ENCODE measurements around the gene ARHGAP24.

The ARHGAP24 gene

DNA sequence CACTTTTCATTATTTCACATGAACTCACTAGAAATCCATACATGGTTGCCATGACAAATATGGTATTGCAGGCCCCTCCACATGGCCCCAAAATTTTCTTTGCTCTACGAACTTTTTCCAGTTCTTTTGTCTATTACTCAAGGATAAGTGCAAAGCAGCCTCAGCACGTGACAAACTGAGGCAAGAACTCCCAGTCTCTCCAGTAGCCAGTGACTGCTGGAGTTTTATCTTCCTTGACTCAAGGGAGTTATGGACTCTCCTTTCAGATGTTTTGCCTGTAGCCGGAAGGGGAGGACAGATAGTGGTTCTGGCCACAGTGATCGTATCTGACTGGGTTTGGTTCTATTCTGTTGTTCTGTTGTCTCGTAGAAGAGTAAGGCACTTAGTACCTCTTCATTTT lies 105.5 kb downstream of the ARHGAP24 start:
- DNase-seq (ENCODE audit: low read depth) = no peak

DNA sequence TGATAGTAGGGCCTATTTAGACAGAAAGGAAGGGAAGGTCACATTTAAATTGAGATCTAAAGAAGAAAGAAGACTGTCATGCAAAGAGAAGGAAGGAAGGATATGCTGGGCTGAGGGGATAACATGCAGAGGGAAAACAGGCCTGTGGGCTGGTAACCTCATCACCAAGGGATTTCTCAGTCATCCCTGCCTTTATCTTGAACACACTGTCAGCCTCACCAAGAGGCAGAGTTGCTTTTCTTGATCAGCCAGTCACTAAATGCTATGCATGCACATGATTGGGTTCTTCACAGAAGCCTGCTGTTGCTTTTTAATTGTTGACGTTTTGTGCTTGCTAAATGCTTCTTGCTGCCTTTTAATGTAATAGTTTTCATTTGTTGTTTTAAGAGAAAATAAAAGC lies 113.0 kb downstream of the ARHGAP24 start:
- peak; percentile 39 for DNase-seq (ENCODE audit: low read depth)

DNA sequence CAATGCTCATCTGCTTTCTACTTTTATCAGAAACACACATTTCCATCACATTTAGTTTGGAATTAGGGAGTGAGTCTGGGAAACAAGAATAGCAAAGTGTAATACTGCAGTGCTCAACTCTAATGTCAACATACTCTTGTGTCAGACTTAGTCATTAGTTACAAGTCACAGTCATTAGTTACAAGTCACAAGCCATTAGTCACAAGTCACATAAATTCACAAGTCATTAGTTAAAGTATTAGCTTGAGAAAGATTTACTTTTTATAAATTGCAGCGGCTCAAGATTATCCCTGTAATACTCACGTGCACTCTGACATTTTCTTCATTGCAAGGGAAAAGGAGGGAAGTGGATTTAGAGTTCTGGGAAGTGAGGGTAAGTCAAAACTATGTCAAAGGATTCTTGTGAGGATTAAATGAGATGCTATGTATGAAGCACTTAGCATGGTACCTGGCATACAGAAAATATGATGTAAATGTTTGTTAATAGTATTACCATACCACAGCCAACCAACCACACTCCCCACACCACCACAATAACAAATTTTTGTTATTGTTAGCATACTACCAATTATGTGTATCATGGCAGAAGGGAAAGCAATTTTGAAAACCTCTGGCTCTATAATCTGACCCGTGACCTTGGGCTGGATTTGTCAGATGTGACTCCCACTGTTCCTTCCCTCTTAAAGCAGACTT lies 116.6 kb downstream of the ARHGAP24 start:
- no peak for DNase-seq (ENCODE audit: low read depth)

DNA sequence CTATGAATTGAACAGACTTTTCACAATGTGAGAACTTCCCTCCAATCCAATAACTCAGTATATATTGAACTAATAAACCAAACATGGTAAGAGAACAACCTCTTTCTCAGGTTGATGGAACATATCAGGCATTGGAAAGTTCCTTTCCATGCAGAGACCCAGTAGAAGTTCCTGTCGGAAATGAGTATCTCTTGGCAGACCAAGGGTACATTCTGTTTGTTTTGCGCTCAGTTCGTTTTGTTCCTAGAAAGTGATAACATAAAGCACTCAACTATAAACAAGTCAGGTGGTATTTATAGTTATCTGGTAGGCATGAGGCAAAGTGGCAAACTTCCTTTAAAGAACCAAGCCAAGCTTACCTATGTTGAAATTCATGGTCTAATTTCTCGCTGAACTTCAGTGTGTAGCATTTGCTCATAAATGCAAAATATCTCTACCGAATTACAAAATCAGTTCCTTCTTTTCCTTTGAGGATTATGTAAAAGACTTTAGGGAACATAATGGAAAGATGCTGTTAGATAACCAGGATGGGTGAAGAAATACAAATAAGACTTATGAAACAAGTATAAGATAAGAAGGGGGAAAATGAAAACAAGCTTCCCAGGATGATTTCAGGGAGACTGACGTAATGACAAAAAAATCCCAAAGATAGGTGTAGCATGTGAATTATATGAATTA lies 120.3 kb downstream of the ARHGAP24 start:
- DNase-seq (ENCODE audit: low read depth) = no peak

DNA sequence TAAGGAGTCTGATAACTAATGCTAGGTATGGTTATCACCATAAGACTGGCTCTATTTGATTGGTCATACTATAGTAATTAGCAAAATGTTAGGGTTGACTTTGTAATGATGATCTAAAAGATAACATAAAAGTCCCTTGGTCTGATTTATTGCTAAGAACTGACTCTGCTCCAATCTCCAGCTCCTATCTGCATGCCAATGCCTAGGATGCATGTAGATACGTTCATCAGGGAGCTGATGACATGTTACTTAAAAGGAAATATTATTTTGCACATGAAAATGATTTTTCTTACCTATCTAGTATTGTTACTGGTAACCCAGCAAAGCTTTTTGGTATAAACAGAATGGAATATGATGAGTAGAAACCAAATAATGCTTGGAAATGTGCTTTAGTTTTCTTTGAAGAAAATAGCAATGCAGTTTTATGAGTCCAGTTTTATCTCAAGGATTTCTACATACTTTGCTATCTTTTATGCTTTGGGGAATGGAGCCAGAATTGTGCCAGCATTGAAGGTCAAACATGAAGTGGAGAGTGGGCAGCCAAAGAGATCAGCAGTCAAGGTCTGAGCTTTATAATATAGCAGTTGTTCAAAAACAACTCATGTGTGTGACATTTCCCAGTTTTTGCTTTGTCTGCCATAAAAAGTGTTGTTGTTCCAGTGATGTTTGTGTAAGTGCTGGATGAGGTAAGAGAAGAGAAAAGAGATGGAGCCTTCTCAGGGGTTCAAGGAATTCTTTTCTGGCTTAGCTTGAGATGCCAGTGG lies 121.0 kb downstream of the ARHGAP24 start:
- DNase-seq (ENCODE audit: low read depth) = no peak

DNA sequence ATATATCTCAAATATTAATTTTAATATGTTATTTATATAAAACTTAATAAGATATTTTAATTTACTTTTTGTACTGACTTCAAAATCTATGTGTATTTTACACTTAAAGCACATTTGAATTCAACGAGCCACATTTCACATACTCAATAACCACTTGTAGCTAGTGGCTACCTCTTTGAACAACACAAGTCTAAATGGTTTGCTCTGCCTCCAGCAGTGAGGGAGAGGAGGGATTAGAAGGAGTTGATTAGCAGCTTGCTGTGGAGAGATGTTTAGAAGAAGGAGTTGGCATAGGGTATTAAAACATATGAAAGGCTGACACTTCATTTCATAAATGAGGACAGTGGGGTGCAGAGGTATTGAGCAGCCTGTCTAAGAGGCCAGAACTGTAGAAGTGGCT lies 124.0 kb downstream of the ARHGAP24 start:
- DNase-seq (ENCODE audit: low read depth) = no peak

DNA sequence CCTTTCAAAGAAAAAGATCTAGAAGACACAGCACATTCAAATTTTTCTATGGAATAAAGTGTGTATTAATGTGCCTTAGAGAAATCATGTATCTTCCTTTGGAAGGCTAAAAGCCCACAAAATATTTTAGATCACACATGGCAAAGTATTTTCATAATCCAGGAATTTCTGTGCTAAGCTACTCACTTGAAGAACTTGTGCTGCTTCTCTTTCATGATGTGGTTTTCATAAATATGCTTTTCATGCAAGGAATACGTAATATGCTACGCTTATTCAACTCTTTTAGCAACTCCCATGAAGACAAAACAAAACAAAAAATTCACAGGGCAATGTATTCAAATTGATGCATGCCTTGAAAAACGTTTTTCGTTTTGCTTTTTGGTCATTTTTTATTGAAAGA lies 125.6 kb downstream of the ARHGAP24 start:
- DNase-seq (ENCODE audit: low read depth) = no peak

DNA sequence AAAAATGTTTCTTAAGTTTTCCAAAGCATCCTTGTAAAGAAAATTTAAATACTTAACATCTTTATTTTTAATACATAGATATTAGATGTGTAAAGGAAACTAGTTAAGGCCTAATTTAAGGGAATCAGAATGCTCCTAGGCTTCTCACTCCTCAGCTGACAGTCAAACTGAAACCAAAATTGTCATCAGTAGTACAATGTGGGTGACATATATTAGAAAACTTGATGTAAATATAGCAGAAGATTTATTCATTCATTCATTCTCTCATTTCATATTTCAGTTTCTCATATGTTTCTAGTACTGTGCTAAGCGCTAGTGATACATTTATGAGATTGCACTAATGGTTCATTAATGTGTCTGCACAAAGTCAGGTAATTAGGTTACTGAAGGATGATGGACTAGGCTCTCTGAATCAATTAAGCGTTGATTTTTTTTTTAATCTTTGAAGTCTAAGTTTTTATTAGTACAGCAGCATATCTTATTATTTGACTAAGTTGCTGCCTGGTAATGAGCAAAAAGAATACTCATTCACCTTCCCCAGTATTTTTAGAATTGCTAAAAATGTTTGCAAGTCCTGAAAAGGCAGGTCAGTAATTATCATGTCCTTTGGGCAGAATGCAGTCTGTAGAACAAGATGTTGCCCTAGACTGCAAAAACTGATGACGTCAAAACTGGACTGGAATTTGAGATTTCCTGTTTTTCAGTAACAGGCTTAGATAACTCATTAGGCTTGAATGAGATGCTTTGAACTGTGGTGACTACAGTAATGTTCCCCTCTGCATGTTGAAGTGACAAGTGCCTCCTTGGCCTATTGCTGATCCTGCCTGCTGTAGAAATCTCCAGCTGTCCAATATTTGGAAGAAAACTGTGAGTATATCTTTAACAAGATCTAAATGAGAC lies 128.7 kb downstream of the ARHGAP24 start:
- no peak for DNase-seq (ENCODE audit: low read depth)

DNA sequence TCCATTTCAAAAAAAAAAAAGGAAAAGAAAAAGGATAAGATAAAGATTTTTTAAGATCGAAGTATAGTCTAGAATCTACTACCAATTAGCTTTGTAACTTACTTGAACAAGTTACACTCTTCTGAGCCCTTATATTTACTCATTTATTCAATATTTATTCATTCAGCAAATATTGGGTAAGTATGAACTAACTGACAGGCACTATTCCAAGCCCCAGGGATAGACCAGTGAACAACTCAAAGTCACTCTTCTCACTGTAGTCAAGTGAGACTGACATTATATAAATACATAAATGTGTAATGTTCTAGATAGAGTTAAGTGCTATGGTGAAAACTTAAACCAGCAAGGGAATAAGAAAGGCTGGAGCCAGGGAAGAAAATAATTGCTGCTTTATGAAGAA lies 131.6 kb downstream of the ARHGAP24 start:
- DNase-seq (ENCODE audit: low read depth) = no peak

DNA sequence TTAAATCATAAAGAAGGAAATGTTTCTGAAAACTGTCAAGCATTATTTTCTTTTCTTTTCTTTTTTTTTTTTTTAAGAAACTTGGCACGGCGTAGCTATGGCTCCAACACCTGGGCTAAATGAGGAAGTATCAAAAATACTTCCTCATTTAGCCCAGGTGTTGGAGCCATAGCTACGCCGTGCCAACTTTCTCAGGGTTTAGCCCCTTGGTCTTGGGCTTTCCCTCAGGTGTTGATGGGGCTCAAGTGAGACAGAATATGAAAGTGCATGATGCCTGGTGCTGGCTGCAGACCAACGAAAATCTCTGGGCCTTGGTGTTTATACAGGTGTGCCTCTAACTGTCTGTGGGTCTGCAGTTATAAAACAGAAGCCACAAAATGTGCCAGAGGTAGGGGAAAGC lies 132.7 kb downstream of the ARHGAP24 start:
- DNase-seq (ENCODE audit: low read depth) = no peak

DNA sequence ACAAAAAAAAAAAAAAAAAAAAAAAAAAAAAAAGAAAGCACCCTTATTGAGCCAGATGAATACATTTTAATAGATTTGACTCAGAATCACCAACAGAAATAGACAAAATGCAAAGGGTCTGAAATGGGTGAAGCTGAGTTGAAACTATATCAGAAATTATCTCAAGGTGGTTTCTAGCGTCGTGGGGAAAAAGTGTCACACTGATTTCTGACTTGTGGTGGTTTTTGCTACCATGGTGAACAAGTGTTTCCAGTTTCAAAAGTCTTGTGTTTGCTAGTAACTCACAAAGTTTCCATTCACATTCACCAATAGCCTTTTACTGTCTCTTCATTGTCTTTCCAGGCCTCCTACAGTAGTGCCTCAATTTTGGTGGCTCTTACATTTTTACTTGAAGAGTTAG lies 135.5 kb downstream of the ARHGAP24 start:
- no peak for DNase-seq (ENCODE audit: low read depth)

DNA sequence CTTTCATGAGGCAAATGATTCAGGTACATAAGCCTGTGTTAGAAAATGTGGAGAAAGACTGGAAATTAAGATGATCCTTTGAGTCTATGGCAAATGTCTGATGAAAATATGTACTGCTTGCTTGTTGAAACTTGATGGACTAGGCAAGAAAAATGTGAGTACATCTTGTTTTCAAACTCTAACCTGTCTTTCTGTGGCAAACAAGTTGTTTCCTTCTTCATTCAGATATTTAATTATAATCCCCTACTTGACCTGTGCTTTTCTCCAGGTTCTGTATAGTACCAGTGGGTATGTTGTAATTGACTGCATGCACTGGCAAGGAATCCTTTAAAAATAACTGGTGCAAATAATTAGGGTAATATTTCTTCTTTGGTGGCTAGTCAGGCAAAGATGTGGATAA lies 136.7 kb downstream of the ARHGAP24 start:
- DNase-seq (ENCODE audit: low read depth) = no peak

DNA sequence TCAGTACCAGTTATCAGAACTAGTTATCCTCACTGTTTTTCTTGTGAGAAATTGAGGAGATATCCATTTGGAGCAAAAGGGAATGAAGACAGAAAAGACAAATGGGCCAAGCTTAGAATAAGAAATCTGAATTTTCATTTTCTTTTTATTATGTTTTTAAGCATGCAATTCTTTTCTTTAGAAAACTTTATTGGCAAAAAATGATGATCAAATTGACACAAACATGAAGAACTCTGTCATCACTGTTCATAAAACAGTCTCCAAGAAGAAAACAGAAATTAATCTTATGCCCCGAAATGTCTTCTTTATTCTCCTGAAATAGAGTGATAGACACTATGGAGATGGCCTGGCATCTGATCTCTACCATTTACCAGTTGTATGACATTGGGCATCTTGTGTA lies 139.0 kb downstream of the ARHGAP24 start:
- DNase-seq (ENCODE audit: low read depth) = no peak

DNA sequence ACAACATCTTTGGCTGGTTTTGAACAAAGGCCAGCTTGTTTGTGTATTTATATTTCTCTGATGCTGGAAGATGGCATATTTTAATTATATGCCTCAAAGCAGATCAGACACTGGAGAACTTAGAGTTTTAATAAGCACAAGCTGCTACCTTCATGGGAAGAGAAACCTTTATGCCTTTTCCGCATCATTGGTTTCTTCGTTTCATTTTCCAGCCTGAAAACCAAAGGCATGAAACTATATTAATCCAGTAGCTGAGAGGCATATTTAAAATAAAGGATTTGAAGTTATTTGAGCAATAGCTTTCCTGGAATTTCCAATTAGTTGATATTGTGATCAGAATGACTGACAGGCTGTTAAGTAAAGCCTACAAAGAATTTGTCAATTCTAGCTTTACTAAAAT lies 141.0 kb downstream of the ARHGAP24 start:
- no peak for DNase-seq (ENCODE audit: low read depth)

DNA sequence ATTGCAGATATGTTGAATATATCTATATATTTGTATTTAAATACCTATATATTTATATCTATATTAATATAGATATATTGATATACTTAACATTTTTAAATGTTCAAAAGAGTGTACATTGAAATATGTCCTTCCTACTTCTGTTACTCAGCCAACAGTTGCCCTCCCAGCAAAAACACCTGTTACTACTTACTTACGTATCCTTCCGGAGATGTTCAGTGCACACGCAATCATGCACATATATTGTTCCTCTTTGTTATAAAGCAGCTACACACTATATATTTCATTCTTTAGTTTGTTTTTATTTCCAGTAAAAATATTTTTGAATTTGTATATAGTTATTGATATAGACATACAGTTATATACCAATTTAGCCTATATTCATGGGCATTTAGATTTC lies 142.3 kb downstream of the ARHGAP24 start:
- DNase-seq (ENCODE audit: low read depth) = no peak

DNA sequence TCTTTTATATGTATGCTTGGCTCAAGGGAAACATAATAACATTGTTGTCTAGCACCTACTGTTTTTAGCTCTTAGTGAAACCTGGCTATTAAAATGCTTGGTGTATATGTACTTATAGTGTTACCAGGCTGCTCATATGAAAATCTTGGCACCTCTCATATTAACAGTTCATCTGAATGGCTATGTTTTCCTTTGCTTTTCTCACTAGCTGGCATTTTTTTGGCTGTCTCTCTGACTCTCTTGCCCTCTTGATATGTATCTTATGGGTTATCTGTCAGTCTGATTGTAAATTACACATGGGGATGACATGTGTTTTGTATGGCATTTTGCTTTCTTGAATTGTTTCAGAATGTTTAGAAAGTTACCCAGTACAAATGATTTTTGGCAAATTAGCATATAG lies 158.0 kb downstream of the ARHGAP24 start:
- no peak for DNase-seq (ENCODE audit: low read depth)

DNA sequence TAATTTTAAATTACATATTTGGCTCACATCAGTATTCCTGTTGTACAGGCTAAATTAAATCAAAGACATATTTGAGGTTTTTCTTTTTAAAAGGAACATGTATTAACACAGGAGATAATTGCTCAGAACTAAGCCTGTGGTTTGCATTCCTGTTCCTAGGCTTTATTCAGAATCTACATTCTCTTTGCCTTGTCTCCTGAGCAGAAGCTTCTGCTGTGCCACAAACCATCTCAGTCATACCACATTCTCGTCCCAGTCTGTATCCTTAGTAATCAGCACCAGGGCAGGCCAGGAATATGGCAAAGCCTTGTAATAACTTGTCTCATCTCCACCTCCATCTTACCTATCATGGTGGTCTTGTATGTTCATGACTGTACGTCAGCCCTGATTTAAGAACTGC lies 162.8 kb downstream of the ARHGAP24 start:
- no peak for DNase-seq (ENCODE audit: low read depth)

DNA sequence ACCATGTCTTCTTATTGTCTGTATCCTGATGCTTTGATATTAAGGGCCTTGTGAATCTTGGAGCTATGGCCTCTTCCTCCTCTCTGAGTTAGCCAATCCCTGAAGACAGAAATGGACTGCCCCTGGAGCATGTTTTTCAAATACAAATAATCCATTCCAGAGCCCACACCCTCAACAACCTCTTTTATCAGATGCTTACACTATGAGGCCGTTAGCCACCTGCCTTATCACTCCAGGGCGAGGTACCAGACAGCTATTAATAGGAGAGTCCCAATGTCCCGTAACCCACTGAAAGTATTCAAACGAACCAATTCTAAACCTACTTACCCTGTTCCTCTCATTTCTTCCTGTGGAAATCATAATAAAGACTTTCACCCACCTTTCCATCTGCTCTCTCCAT lies 165.0 kb downstream of the ARHGAP24 start:
- no peak for DNase-seq (ENCODE audit: low read depth)

DNA sequence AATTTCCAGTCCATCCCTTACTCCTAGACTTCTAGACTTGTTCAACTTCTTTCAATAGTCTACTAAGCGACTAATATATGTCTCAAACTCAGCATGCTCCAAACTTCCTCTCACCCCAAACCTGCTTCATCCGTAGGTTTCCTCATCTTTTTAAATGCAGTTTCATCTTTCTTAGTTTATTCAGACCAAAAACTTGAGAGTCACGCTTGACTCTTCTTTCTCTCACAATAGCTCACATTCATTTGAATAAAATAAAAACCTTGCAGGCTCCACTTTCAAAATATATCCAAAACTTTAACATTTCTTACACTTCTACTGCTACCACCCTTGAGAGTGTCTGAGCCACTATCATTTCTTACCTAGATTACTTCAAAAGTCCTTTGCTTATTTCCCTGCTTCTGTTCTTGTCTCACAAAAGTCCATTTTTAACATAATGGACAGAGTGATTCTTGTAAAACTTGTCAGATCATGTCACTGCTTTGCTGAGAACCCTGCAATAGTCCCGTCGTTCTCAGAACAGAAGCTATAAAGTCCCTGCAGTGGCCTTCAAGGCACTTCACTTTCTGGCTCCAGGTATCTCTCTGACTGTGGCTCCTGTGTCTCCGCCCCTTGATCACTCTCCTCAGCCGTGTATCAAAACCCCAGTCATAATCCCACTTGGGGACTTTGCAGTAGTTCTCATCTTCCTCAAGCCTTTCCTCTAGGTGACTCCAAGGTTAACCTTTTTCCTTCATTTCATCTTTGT lies 167.6 kb downstream of the ARHGAP24 start:
- no peak for DNase-seq (ENCODE audit: low read depth)

DNA sequence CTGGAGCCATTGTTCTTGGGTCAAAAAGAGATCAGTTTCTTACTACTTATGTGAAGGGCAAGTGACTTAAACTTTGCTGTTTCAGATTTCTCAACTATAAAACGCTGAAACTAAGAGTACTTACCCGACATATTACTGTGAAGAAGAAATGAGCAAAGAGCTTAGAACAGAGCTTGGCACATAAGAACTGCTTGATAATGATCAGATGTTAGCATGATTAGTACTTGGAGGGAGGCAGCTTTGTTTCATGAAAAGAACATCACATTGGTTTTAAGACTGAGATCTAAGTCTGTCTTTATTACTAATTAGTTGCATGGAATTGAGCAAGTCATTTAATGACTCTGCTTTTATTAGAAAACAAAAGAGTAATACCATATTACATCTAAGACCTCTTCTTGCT lies 169.1 kb downstream of the ARHGAP24 start:
- no peak for DNase-seq (ENCODE audit: low read depth)

DNA sequence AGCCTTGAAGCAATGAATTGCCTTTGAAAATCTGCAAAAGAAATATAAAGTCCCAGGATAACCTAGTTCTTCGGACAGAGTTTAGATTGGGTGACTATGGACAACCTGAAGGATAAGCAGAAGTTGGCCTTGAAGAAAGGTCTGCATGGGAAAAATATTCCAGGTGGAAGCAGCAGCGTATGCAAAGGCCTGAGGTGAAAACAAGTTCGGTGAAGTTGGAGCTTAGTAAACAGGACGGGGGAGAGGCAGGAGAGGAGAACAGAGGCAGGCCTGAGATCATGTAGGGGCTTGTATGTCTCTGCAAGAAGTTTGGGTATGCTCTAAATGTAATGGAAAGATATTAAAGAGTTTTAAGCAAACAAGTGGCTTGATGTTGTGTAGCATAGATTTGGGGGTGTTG lies 176.0 kb downstream of the ARHGAP24 start:
- no peak for DNase-seq (ENCODE audit: low read depth)
